HK-2 (cell line): ENCODE measurements around the gene INAFM2.
A peak's percentile ranks its signal among the peaks of the same experiment; 100 is the strongest.

Source experiments
- DNase-seq: peaks from one replicate; pipeline ENCODE4 v3.0.0-alpha.2; 2018; ENCODE audit not compliant: unreplicated experiment

The INAFM2 gene

GRCh38 chr15:40344631-40345120, 21.2 kb downstream of the INAFM2 start:
- DNase-seq: peak; percentile 53

DNA sequence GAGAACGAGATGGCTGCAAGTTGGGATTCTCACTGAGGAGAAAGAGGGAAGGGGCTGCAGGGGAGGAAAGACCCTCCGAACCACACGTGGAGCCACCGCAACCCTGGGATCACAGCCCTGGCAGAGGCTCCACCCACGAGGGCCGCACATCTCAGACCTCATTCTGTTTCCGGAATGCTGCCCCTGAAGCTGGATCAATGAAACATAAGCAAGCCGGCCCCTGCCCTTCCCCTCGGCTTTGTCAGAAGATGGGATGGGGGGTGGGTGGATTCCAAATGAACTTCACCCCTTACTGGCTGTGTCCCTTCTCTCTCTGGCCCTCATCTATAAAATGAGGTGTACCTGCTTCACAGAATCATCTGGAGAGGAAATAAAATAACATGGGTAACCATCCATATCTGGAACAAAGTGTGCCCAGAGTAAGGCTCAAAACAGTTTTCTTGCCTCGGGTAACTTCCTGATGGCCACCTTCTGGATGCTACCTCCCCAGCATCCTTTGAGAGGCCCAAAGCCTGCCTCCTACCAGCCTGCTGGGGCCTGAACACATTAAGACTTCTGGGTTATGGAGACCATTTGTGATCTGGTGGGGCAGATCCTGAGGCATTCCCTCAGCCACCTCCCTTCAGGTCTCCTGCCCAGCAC, 21.9 kb downstream of the INAFM2 start:
- DNase-seq: no peak

GRCh38 chr15:40345867-40346578, 22.5 kb downstream of the INAFM2 start:
- no peak for DNase-seq

GRCh38 chr15:40346579-40347558, 23.4 kb downstream of the INAFM2 start:
- DNase-seq: no peak

DNA sequence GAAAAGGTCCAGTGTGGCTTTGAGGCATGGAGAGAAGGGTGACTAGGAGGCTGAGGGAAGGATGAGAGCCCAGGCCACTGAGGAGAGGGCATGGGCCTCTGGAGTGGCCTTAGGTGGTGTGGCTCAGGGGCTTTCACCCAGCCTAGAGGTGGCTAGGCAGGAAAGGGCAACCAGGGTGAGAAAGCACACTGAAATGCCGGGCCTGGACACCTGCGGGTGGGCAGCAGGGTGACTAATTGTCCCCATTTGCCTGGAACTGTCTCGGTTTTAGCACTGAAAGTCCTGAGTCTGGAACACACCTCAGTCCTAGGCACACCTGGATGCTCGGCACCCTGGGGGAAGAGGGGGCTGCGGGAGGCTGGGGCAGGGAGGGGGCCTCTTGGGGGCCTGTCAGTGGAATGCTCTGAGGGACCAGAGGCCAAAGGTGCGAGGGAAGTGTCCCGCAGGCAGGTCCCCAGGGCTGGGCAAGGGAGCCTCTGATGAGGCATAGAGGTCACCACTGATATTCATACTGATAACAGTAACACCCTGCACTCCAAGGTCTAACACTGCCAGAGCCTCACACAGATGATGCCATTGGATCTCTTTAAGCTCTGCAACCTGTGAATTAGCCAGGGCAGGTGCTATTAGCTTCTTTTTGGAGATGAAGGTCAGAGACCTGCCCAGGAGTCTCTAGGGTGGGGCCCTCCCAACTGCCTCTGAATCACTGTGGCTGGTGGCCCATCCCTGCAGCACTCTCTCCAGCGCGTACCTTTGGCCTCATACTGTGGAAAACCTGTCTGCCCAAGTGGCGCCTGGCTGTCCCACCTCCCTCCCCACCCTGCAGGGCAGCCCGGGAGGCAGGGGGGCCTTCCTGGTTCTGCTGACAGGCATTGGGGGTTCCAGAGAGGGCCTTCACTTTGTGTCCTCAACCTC, 24.3 kb downstream of the INAFM2 start:
- no peak for DNase-seq

DNA sequence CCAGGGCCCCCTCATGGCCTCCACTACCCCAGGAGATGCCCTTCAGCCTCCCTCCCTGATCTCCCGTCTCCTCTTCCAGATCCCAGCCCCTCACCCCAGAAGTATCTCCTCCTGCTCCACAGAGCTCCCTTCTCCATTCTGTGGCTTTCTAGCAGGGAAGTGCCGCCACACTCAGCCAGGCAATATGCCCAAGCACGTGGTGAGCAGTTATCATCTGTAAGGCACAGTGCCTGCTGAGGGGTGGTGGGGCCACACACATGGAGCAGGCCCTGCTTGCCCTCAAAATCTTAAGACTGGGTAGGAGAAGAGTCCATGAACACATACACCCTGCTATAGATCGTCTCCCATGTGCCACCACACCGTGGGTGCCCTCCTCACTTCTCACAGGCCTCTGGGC, 25.0 kb downstream of the INAFM2 start:
- no peak for DNase-seq

GRCh38 chr15:40349163-40349562, 25.7 kb downstream of the INAFM2 start:
- no peak for DNase-seq

DNA sequence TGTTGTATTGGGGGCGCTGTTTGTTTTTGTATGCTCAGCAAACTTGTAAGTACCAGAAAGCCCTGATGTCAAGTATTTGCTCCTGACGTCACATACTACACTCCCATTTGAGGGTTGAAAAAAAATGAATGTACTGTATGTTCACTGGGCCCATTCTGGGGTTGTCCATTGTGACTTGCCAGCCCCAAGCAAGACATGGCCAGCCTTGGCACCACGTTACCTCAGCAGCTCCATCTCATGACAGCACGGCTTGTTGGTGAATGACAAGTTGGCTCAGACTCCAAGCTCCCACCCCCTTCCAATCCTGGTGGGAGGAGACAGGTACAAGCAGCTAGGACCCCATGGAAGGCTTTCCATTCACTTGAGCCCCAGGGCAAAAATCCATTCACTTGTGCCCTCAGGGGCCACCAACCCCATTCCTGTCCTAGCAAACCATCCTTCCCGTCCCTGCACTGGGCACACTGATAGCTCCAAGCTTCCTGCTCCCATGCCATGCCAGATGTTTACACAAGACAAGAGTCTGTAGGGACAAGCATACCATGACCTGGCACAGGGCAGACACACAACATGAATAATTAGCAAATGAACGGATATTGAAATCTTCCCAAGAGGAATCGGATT, 28.9 kb downstream of the INAFM2 start:
- no peak for DNase-seq

GRCh38 chr15:40353697-40354096, 30.2 kb downstream of the INAFM2 start:
- DNase-seq: no peak

DNA sequence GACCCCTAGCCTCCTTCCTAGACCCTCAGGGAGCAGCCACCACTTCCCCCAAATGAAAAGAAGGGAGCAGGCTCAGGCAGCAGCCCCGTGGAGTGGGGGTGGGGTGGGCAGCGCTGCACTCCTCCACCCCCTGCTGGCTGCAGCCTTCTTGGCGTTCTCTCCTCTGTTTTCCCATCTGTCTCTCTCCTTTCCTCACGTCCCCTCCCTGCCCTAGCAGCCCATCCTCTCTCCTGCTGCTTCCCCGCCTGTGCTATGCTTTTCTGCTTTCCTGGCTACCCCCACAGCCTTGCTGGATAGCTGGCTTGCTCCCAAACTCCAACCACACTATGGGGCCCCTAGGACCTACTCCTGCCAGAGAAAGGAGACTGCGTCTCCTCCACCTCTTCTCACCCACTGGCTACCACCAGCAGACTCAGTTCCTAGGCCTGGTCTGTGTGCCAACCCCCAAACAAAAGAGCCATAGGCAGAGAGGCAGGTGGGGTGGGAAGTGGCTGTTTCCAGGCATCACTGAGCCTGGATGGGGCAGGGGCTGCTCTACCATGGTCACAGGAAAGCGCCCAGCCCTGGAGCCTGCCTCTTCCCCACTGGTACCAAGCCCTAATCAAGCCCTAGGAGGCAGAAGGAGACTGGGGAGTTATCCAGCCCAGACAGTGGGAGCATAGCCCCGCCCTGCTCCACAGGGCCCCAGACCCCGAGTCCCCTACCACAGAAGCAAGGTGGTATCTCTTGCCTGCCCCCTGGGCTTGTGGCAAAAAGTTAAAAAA, 31.1 kb downstream of the INAFM2 start:
- DNase-seq: no peak

- DNase-seq: no peak
Observed at GRCh38 chr15:40355976-40356585, 32.6 kb downstream of the INAFM2 start.

GRCh38 chr15:40357246-40357645, 33.8 kb downstream of the INAFM2 start:
- DNase-seq: no peak

DNA sequence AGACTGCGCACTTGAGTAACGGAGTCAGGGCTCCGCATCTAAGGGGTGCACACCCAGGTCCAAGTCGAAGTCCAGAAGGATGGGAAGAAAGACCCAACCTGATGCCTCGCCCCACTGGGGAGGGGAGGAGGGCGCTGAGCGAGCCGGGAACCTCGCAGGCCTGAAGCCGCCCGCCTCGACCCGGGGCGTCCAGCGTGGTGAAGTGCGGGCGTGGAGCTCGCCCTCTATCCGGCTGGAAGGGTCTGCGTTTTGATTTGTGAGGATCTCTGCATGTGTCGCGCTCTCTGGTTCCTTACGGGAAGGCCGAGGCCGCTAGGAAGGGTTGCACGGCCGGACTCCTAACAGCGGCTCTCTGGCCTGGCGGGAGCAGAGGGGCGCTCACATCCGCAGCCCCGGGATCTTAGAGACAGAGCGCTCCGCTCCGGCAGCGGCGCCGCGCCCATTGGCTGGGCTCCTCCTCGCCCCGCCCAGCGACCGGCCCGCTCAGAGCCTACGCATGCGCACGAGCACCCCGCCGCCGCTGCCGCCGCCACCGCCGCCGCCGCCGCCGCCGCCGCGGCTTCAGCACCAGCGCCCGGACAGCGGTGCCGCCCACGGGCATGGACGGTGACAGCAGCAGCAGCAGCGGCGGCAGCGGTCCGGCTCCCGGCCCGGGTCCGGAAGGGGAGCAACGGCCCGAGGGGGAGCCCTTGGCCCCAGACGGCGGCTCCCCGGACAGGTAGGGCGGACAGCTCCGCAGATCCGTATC, 34.4 kb downstream of the INAFM2 start, which contains the start of gene DISP2:
Gene DISP2, plus strand, starts transcription at position 497 of the 748 bp plus-strand sequence. Its CDS starts 103 bp downstream, at position 600.
- DNase-seq: peak; percentile 85

DNA sequence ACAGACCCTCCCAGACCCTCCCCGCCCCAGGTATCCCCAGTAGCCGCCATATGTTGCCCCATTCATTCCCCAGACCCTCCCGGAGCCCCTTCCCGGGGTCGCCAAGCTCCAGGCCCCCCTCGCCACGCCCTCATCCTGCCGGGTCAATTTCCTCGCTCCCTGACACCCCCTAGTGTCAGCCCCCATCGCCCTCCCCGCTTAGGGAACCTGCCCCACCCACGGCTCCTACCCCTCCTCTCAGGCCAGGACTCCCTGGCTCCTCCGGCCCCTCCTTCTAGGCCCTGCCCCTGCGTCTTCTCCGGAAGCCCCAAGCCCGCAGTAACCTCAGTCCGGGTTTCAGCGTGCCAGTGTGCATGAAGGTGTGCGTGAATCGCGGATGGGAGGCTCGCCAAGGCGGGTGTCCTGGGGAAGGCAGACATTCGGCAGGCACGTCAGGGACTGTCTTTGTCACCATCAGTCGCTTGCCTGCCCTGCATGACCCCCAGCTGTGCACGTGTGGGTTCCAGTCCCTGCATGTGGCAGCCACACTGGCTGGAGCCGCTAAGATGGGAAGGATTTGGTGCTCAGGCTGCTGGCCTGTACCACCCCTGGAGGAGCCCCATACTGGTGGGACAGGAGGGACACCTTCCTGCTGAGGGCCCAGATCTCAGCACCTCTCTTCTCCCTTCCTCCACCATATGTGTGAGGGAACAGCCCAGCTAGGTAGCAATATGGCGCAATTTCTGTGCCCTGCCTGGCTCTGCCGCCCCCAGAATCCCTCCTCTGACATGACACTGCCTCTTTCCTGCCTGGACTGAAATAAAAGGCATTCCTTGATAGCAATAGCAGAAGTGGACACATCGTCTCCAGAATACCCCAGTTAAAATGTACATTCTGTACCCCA, 35.2 kb downstream of the INAFM2 start:
- DNase-seq: peak; percentile 54

- no peak for DNase-seq
Observed at GRCh38 chr15:40360015-40360414, 36.5 kb downstream of the INAFM2 start.

DNA sequence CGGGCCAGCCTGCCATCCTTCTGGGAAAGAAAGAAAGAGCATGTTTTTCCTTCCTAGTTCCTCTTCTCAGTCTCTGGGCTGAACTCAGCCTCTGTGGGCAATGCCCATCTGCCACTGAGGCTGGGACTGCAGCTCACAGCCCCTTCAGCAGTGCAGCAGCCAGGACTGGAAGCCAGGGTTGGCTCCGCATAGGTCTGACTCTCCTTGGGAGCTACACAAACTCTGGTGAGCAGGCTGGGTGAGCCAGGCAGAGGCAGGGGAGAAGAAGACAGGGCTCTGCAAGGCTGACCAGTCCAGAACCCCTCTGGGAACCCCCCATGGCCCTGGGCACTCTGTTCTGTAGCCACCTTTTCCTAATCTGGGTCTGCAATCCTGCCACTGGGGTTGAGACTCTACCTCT, 38.1 kb downstream of the INAFM2 start:
- DNase-seq: no peak

DNA sequence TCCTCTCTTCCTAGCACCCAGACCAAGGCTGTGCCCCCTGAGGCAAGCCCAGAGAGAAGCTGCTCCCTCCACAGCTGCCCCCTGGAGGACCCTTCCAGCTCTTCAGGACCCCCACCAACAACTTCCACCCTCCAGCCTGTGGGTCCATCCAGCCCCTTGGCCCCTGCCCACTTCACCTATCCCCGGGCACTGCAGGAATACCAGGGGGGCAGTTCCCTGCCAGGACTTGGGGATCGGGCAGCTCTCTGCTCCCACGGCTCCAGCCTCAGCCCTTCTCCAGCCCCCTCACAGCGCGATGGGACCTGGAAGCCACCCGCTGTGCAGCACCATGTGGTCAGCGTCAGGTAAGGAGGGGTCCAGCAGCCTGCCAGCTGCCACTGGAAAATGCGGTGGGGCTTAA, 40.1 kb downstream of the INAFM2 start:
- DNase-seq: no peak

DNA sequence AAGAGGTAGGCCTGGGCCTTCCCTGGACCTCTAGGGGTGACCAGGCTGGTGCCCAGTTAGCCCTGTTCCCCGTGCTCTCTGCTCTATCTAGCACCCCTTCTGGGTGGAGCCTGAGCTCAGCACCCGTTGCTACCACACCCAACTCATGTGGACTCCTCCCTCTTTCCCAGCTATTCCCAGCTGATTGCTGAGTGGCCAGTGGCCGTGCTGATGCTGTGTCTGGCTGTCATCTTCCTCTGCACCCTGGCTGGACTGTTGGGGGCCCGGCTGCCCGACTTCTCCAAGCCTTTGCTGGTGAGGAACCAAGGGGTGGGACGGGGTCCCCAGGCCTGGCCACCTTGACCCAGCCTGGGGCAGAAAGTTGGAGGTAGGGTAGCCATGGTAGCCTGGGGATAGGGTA, 40.8 kb downstream of the INAFM2 start:
- DNase-seq: no peak
